H9 (cell line): ENCODE measurements around the gene SLC9A9. TPM values are rescaled to one million over a fixed set of nuclear protein-coding genes. Genes with fewer than 3 reads are reported as not detected.

ENCODE experiments used
- DNase-seq: peaks from one replicate; pipeline ENCODE4 v3.0.0-alpha.2; 2017
- H2AFZ ChIP-seq: one replicate; pipeline ENCODE4 v1.6.1; 2013; ENCODE audit warnings: mild to moderate bottlenecking, low read length, control low read depth, moderate library complexity
- H2AK5ac ChIP-seq: 2 replicates; pipeline ENCODE4 v1.6.1; 2013; ENCODE audit warnings: low read length, control low read depth, mixed read lengths; ENCODE audit not compliant: insufficient read length
- H2BK120ac ChIP-seq: one replicate; pipeline ENCODE4 v1.6.1; 2013; ENCODE audit warnings: low read depth, mild to moderate bottlenecking, low read length, control low read depth, inconsistent platforms; ENCODE audit not compliant: poor library complexity, severe bottlenecking
- H2BK12ac ChIP-seq: 2 replicates; pipeline ENCODE4 v1.6.1; 2013; ENCODE audit warnings: low read length, control low read depth, mixed read lengths, low read depth; ENCODE audit not compliant: insufficient read length
- H2BK15ac ChIP-seq: 2 replicates; pipeline ENCODE4 v1.6.1; 2013; ENCODE audit warnings: low read depth, low read length, control low read depth
- H2BK20ac ChIP-seq: one replicate; pipeline ENCODE4 v1.6.1; 2013; ENCODE audit warnings: low read depth, mild to moderate bottlenecking, low read length, control low read depth, inconsistent platforms; ENCODE audit not compliant: poor library complexity, severe bottlenecking
- H2BK5ac ChIP-seq: 2 replicates; pipeline ENCODE4 v1.6.1; 2013; ENCODE audit warnings: low read length, control low read depth, mixed read lengths; ENCODE audit not compliant: insufficient read length
- H3K14ac ChIP-seq: 2 replicates; pipeline ENCODE4 v1.6.1; 2013; ENCODE audit warnings: low read length, control low read depth; ENCODE audit not compliant: insufficient read depth
- H3K18ac ChIP-seq: 2 replicates; pipeline ENCODE4 v1.6.1; 2013; ENCODE audit warnings: low read depth, mild to moderate bottlenecking, mixed read lengths, low read length, control low read depth; ENCODE audit not compliant: insufficient read length
- H3K23ac ChIP-seq: 2 replicates; pipeline ENCODE4 v1.6.1; 2013; ENCODE audit warnings: low read length, control low read depth, mixed read lengths, low read depth; ENCODE audit not compliant: insufficient read length
- H3K23me2 ChIP-seq: 2 replicates; pipeline ENCODE4 v1.6.1; 2013; ENCODE audit warnings: low read depth, mild to moderate bottlenecking, mixed read lengths, low read length, control low read depth; ENCODE audit not compliant: insufficient read length, poor library complexity, severe bottlenecking
- H3K27ac ChIP-seq: 2 replicates; pipeline ENCODE4 v1.5.1; 2013; ENCODE audit warnings: low read length, control low read depth, mixed read lengths, low read depth; ENCODE audit not compliant: insufficient read length
- H3K27me3 ChIP-seq: 2 replicates; pipeline ENCODE4 v1.6.1; 2013; ENCODE audit warnings: low read length, control low read depth, inconsistent platforms; ENCODE audit not compliant: insufficient read depth
- H3K4ac ChIP-seq: 2 replicates; pipeline ENCODE4 v1.6.1; 2013; ENCODE audit warnings: low read depth, mild to moderate bottlenecking, control low read depth, inconsistent platforms, low read length, moderate library complexity
- H3K4me1 ChIP-seq: 2 replicates; pipeline ENCODE4 v1.6.1; 2013; ENCODE audit warnings: low read length, control low read depth, inconsistent platforms; ENCODE audit not compliant: insufficient read depth
- H3K4me2 ChIP-seq: 2 replicates; pipeline ENCODE4 v1.6.1; 2013; ENCODE audit warnings: low read length, control low read depth, mixed read lengths; ENCODE audit not compliant: insufficient read length, insufficient read depth
- H3K56ac ChIP-seq: 2 replicates; pipeline ENCODE4 v1.6.1; 2013; ENCODE audit warnings: low read depth, mild to moderate bottlenecking, mixed read lengths, low read length, control low read depth; ENCODE audit not compliant: insufficient read length
- H3K79me1 ChIP-seq: 2 replicates; pipeline ENCODE4 v1.6.1; 2013; ENCODE audit warnings: low read depth, mild to moderate bottlenecking, moderate library complexity, low read length, control low read depth, inconsistent platforms; ENCODE audit not compliant: insufficient read depth, poor library complexity, severe bottlenecking
- H3K79me2 ChIP-seq: 2 replicates; pipeline ENCODE4 v1.6.1; 2013; ENCODE audit warnings: low read length, control low read depth, inconsistent platforms; ENCODE audit not compliant: insufficient read depth
- H3K9ac ChIP-seq: 2 replicates; pipeline ENCODE4 v1.6.1; 2013; ENCODE audit warnings: low read length, control low read depth, mixed read lengths; ENCODE audit not compliant: insufficient read length; ENCODE audit errors: extremely low read depth
- H3K9me3 ChIP-seq: one replicate; pipeline ENCODE4 v1.6.1; 2013; ENCODE audit warnings: low read depth, low read length, inconsistent platforms; ENCODE audit not compliant: control insufficient read depth
- H3T11ph ChIP-seq: one replicate; pipeline ENCODE4 v1.6.1; 2013; ENCODE audit warnings: mild to moderate bottlenecking, low read length, control low read depth, inconsistent platforms
- H4K20me1 ChIP-seq: one replicate; pipeline ENCODE4 v1.6.1; 2013; ENCODE audit not compliant: control insufficient read depth, insufficient read length, insufficient read depth
- H4K5ac ChIP-seq: 2 replicates; pipeline ENCODE4 v1.6.1; 2013; ENCODE audit warnings: low read depth, mild to moderate bottlenecking, mixed read lengths, low read length, control low read depth; ENCODE audit not compliant: insufficient read length
- H4K8ac ChIP-seq: replicated peaks from 2 replicates; pipeline ENCODE4 v1.6.1; 2013; ENCODE audit warnings: low read length, control low read depth, mixed read lengths, low read depth; ENCODE audit not compliant: insufficient read length
- H4K91ac ChIP-seq: 2 replicates; pipeline ENCODE4 v1.6.1; 2013; ENCODE audit warnings: low read depth, mild to moderate bottlenecking, moderate library complexity, mixed read lengths, low read length, control low read depth; ENCODE audit not compliant: insufficient read length
- H3K27ac Mint-ChIP-seq, 3 experiments: 2 replicates in 2 of 3; 3 replicates in 1 of 3; pipeline ENCODE4 v1.8.0; 2020 to 2021; ENCODE audit warnings: mixed read lengths in 3 of 3, mild to moderate bottlenecking in 1 of 3, moderate library complexity in 1 of 3
- H3K27me3 Mint-ChIP-seq: 2 replicates; pipeline ENCODE4 v1.8.0; 2021; ENCODE audit warnings: low read depth, mild to moderate bottlenecking, moderate library complexity, mixed read lengths
- H3K36me3 Mint-ChIP-seq, 3 experiments: 2 replicates in 2 of 3; 3 replicates in 1 of 3; pipeline ENCODE4 v1.8.0; 2020 to 2021; ENCODE audit warnings: low read depth in 3 of 3, mixed read lengths in 3 of 3; ENCODE audit not compliant: insufficient read depth in 1 of 3
- H3K4me1 Mint-ChIP-seq, 2 experiments: 2 replicates each; pipeline ENCODE4 v1.8.0; 2020; ENCODE audit warnings: mixed read lengths in 2 of 2
- H3K4me3 Mint-ChIP-seq, 2 experiments: 2 replicates in 1 of 2; 3 replicates in 1 of 2; pipeline ENCODE4 v1.8.0; 2020 to 2021; ENCODE audit warnings: mild to moderate bottlenecking in 2 of 2, mixed read lengths in 2 of 2, moderate library complexity in 1 of 2
- H3K9me3 Mint-ChIP-seq, 2 experiments: 2 replicates in 1 of 2; 3 replicates in 1 of 2; pipeline ENCODE4 v1.8.0; 2020; ENCODE audit warnings: mild to moderate bottlenecking in 2 of 2, mixed read lengths in 2 of 2, moderate library complexity in 1 of 2
- WGBS: extraction: QIAGEN DNeasy Blood & Tissue Kit; methylation state at CpG from one replicate; pipeline ENCODE4 v1.1.7; 2013; ENCODE audit warnings: missing lambda C conversion rate, low lambda C conversion rate, mixed read lengths; ENCODE audit not compliant: insufficient read length; ENCODE audit errors: extremely low coverage; 5-methylcytosine and 5-hydroxymethylcytosine counted together
- total RNA-seq: library from RNA; stranded (reverse); gene quantifications from 2 replicates; pipeline ENCODE4 v1.2.1, GENCODE V29; 2021
- TF ChIP-seq, protein P1 (sequence below): fragments of 200-600 bp; sonication (generic); conservative IDR thresholded peaks from 3 replicates; pipeline ENCODE4 v1.8.0; 2021; ENCODE audit warnings: antibody characterized with exemption, mild to moderate bottlenecking

The SLC9A9 gene
- total RNA-seq, 1 experiment from 2014 or later: 0.35 TPM

DNA sequence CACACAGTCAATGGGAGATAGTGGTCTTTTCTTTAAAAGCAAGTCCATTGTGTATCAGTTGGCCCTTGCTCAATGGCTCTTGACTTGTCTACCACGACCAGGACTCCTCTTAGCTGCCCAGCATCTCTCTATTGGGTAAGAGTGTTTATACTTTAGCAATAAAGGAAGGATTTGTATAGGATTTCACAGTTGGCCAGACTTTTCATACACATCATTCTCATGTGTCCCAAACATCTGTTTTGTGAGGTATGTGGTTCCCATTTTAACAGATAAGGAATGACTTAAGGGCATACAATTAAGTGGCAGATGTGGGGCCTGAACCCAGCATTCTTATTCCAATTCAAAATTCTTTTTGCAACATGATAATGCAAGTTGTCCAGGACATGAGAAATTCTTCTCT, 537.2 kb downstream of the SLC9A9 start:
- Histone ChIP-seq H4K8ac (no peak overlapping the region), H3K18ac (no peak overlapping the region), H3K27ac (no peak overlapping the region), H2BK120ac (no peak overlapping the region), H2BK5ac (no peak overlapping the region), H3K4me2 (no peak overlapping the region), H3K79me1 (no peaks in the 10 kb centered on the region), H4K20me1 (no peaks in the 10 kb centered on the region), H2AK5ac (no peak overlapping the region), H3K14ac (no peak overlapping the region), H2AFZ (no peak overlapping the region), H3K9me3 (no peaks in the 10 kb centered on the region), H3K27me3 (no peaks in the 10 kb centered on the region), H3K23me2 (no peaks in the 10 kb centered on the region), H3K56ac (no peak overlapping the region), H3T11ph (no peak overlapping the region), H2BK12ac (no peak overlapping the region), H3K9ac (no peak overlapping the region), H3K4me1 (no peaks in the 10 kb centered on the region), H4K5ac (no peak overlapping the region), H3K79me2 (no peaks in the 10 kb centered on the region), H2BK20ac (no peak overlapping the region), H3K23ac (no peak overlapping the region), H4K91ac (no peak overlapping the region), H3K4ac (no peak overlapping the region), H2BK15ac (no peak overlapping the region)
- Mint-ChIP-seq H3K27me3 (no peaks in the 10 kb centered on the region), H3K36me3 (no peaks in the 10 kb centered on the region), H3K4me3 (no peak overlapping the region), H3K9me3 (no peaks in the 10 kb centered on the region), H3K4me1 (peaks cover 2% of the 10 kb centered on the region in 2 experiments; a peak in 1 of 4 replicates), H3K27ac (peak overlapping the region in 1 of 3 experiments; percentile 5; a peak in 1 of 7 replicates)
- no CpG with 5 or more reads among the region's 1 CpG for WGBS
- no peak for DNase-seq
- TF ChIP-seq, protein P1, sequence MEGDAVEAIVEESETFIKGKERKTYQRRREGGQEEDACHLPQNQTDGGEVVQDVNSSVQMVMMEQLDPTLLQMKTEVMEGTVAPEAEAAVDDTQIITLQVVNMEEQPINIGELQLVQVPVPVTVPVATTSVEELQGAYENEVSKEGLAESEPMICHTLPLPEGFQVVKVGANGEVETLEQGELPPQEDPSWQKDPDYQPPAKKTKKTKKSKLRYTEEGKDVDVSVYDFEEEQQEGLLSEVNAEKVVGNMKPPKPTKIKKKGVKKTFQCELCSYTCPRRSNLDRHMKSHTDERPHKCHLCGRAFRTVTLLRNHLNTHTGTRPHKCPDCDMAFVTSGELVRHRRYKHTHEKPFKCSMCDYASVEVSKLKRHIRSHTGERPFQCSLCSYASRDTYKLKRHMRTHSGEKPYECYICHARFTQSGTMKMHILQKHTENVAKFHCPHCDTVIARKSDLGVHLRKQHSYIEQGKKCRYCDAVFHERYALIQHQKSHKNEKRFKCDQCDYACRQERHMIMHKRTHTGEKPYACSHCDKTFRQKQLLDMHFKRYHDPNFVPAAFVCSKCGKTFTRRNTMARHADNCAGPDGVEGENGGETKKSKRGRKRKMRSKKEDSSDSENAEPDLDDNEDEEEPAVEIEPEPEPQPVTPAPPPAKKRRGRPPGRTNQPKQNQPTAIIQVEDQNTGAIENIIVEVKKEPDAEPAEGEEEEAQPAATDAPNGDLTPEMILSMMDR: no peak
